MCF 10A (cell line): ENCODE data around the gene TOP1. TPM values are rescaled to one million over a fixed set of nuclear protein-coding genes. Genes with fewer than 3 reads are reported as not detected.

ENCODE experiments used
- BruUV-seq: library from RNA; stranded (reverse); fragments of 400-500 nt; replicated peaks from 2 replicates; lab custom pipeline; 2021; lab: Mats Ljungman, UMichigan
- CTCF ChIA-PET: fragments of 300-600 bp; sonication (Branson Sonifier 250); formaldehyde crosslinking; extraction: SDS; loops from one replicate; lab custom pipeline; 2021; ENCODE audit warnings: antibody characterized with exemption, inconsistent platforms; lab: Yijun Ruan, JAX
- POLR2A ChIA-PET: fragments of 300-600, 350-650 bp; sonication (Branson Sonifier 250); formaldehyde crosslinking; extraction: SDS; loops from one replicate; lab custom pipeline; 2020; ENCODE audit warnings: antibody characterized with exemption, inconsistent platforms; lab: Yijun Ruan, JAX
- DNase-seq: peaks from one replicate; pipeline ENCODE4 v3.0.0-alpha.2; 2018; ENCODE audit not compliant: unreplicated experiment
- H3K27ac Mint-ChIP-seq: one replicate; pipeline ENCODE4 v1.8.0; 2022; ENCODE audit warnings: mild to moderate bottlenecking, low read depth, mixed read lengths; ENCODE audit not compliant: unreplicated experiment
- H3K27me3 Mint-ChIP-seq: one replicate; pipeline ENCODE4 v1.8.0; 2022; ENCODE audit warnings: mixed read lengths; ENCODE audit not compliant: insufficient read depth, unreplicated experiment
- H3K36me3 Mint-ChIP-seq: one replicate; pipeline ENCODE4 v1.8.0; 2022; ENCODE audit warnings: mild to moderate bottlenecking, moderate library complexity, mixed read lengths; ENCODE audit not compliant: insufficient read depth, unreplicated experiment
- H3K4me1 Mint-ChIP-seq: one replicate; pipeline ENCODE4 v1.8.0; 2022; ENCODE audit warnings: mixed read lengths; ENCODE audit not compliant: insufficient read depth, unreplicated experiment
- H3K4me3 Mint-ChIP-seq: one replicate; pipeline ENCODE4 v1.8.0; 2022; ENCODE audit warnings: mild to moderate bottlenecking, moderate library complexity, mixed read lengths; ENCODE audit not compliant: unreplicated experiment
- H3K9me3 Mint-ChIP-seq: one replicate; pipeline ENCODE4 v1.8.0; 2022; ENCODE audit warnings: mixed read lengths; ENCODE audit not compliant: unreplicated experiment
- CTCF ChIP-seq: fragments of 200-600 bp; IDR thresholded peaks from one replicate; pipeline ENCODE4 v1.8.0; 2022; ENCODE audit warnings: antibody characterized with exemption, mild to moderate bottlenecking; ENCODE audit not compliant: unreplicated experiment
- intact Hi-C: fragments of 100-400 bp; cut with micrococcal nuclease; formaldehyde crosslinking; loops from 2 replicates; pipeline ENCODE4 v1.14.1; 2022
- total RNA-seq: library from RNA; stranded (reverse); gene quantifications from 2 replicates; pipeline ENCODE4 v1.2.3, GENCODE V29; 2022

TOP1 gene
- total RNA-seq, 1 experiment from 2014 or later, result 174 TPM

- no peaks in the 10 kb centered on the region for H3K27me3 Mint-ChIP-seq
- no peak for TF ChIP-seq CTCF
- ChIA-PET POLR2A (interaction anchor here (0.6 to 3.9 kb wide), 11 partner anchors 9 to 181 kb away, joined by 3 to 13 read pairs (median 3); partner anchors contain the start of gene PLCG1), CTCF (interaction anchor here (0.6 to 5.7 kb wide), 7 partner anchors 13 to 190 kb away, joined by 3 to 57 read pairs (median 3); partner anchors contain the start of gene LPIN3)
- H3K4me3 Mint-ChIP-seq, result no peak overlapping the region
- H3K27ac Mint-ChIP-seq, result no peak overlapping the region
- intact Hi-C loops, result no loop called here
- H3K9me3 Mint-ChIP-seq, result no peaks in the 10 kb centered on the region
- no peak for DNase-seq
- H3K4me1 Mint-ChIP-seq, result peaks cover 17% of the 10 kb centered on the region
- no TSS peak for BruUV-seq
- peaks cover 22% of the 10 kb centered on the region for H3K36me3 Mint-ChIP-seq
Measured at GRCh38 chr20:41158082-41158625, 129.5 kb downstream of the TOP1 start.

GRCh38 chr20:41159547-41159946, 130.9 kb downstream of the TOP1 start:
- DNase-seq, result no peak
- BruUV-seq, result no TSS peak
- peaks cover 28% of the 10 kb centered on the region for H3K36me3 Mint-ChIP-seq
- H3K9me3 Mint-ChIP-seq, result no peaks in the 10 kb centered on the region
- ChIA-PET POLR2A (interaction anchor here (3.9 kb wide), 1 partner anchor 22 kb away, joined by 13 read pairs; the partner anchor contains the start of gene PLCG1), CTCF (interaction anchor here (0.7 to 5.7 kb wide), 4 partner anchors 12 to 180 kb away, joined by 3 to 57 read pairs (median 16); partner anchors contain the start of gene LPIN3)
- no peak overlapping the region for H3K4me3 Mint-ChIP-seq
- TF ChIP-seq CTCF, result no peak
- intact Hi-C loops, result no loop called here
- no peaks in the 10 kb centered on the region for H3K27me3 Mint-ChIP-seq
- H3K27ac Mint-ChIP-seq, result no peak overlapping the region
- H3K4me1 Mint-ChIP-seq, result peaks cover 17% of the 10 kb centered on the region

GRCh38 chr20:41160686-41161085, 132.1 kb downstream of the TOP1 start:
- POLR2A ChIA-PET, result no interaction called here
- H3K27ac Mint-ChIP-seq, result no peak overlapping the region
- no peaks in the 10 kb centered on the region for H3K27me3 Mint-ChIP-seq
- no peaks in the 10 kb centered on the region for H3K9me3 Mint-ChIP-seq
- CTCF ChIA-PET, result interaction anchor here (1.8 kb wide), 1 partner anchor 12 kb away, joined by 9 read pairs; no protein-coding TSS in a partner anchor
- peaks cover 17% of the 10 kb centered on the region for H3K4me1 Mint-ChIP-seq
- intact Hi-C loops, result no loop called here
- no TSS peak for BruUV-seq
- no peak for TF ChIP-seq CTCF
- H3K36me3 Mint-ChIP-seq, result peaks cover 39% of the 10 kb centered on the region
- DNase-seq, result no peak
- no peak overlapping the region for H3K4me3 Mint-ChIP-seq

- Mint-ChIP-seq H3K27me3 (no peaks in the 10 kb centered on the region), H3K36me3 (peaks cover 40% of the 10 kb centered on the region), H3K9me3 (no peaks in the 10 kb centered on the region), H3K4me1 (peaks cover 12% of the 10 kb centered on the region), H3K27ac (no peak overlapping the region), H3K4me3 (no peak overlapping the region)
- no TSS peak for BruUV-seq
- ChIA-PET POLR2A (no interaction called here), CTCF (interaction anchor here (1.8 to 16.9 kb wide), 2 partner anchors 11 to 177 kb away, joined by 9 to 314 read pairs; partner anchors contain the start of gene LPIN3)
- no peak for TF ChIP-seq CTCF
- DNase-seq, result no peak
- intact Hi-C loops, result no loop called here
Measured at GRCh38 chr20:41161886-41162285, 133.3 kb downstream of the TOP1 start.
